HG03565 (cell line): Measurements from ENCODE around the gene TAS2R43.
A peak's percentile ranks its signal among the peaks of the same experiment; 100 is the strongest.
"Not testable (repeated sequence)": the region's sequence is repeated elsewhere in the genome, so short reads cannot be mapped to it uniquely, and the experiment has no call there.

ENCODE experiments used
- ATAC-seq: cut with Tn5 transposase; IDR thresholded peaks from one replicate; pipeline ENCODE4 v1.9.1; 2021; ENCODE audit warnings: mild to moderate bottlenecking, moderate library complexity; ENCODE audit not compliant: unreplicated experiment

Gene TAS2R43

DNA sequence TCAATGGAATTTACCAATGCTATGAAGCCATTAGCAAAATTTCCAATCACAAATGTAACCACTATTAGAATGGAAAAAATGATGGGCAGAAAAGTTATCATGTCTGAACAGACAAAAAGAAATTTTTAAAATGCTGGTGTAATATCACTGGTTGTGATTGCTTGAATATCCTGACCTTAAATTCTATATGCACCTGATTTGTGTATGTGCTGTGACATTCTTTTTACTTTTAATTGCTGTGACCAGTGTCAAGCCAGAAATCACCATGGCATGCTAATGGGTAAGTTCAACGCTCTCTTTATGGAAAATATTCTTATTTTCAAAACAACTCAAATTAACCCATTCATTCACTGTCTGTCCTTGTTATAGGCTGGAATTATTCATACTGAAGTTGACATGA, 29.9 kb downstream of the TAS2R43 start, which contains the start of gene TAS2R46:
TSS of gene TAS2R46 (minus strand) at position 101 of the 400 bp plus-strand sequence. CDS start at position 101, 0 bp downstream.
- not testable (repeated sequence) for ATAC-seq

DNA sequence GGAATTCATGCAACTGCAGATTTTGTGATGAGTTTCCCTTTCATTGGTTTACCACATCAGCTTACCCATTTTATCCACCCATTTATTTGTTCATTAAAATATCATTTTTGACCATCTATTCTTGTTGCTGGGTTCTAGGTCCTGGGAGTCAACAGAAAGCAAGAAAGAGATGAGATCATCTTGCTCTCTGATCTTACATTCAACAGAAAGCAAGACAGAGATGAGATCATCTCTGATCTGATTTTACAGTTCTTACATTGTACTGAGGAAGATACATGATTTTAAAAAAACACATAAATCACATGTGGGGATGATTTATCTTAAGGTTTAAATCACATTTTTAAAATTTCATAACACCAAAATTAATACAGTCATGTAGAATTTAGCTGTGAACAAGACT, 32.3 kb downstream of the TAS2R43 start:
- ATAC-seq: peak; percentile 45

DNA sequence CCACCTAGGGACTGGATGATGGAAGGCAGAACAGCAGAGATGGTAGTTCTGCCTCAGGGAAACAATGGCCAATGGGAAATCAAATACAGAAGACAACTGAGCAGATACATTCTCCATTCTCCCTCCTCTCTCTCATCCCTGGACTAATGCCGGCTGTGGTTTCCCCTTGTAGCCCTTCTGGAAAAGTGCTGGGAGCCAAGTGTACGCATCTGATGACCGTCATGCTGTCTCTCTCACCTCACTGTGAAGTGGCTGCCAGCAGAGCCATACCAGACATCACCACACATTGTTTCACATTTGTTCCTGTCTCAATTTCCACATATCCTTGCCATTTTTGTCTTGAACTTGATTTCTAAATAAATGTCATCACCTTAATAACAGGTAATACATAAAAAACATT, 33.1 kb downstream of the TAS2R43 start:
- ATAC-seq: no peak

DNA sequence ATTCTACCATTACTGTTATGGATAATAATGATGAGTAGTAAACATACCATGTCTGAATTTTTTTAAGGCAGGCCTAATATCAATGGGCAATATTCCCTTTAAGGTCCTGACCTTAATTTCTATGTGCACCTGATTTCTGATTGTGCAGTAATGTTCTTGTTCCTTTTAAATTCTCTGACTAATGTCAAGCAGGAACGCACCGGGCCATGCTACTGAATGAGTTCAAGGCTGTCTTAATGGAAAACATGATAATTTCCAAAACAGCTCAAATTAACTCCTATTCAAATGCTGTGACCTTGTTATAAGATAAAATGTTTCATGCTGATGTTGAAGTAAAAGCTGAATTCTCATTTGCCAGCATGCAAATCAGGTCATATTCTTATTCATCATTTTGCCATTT, 36.8 kb downstream of the TAS2R43 start:
- no peak for ATAC-seq

DNA sequence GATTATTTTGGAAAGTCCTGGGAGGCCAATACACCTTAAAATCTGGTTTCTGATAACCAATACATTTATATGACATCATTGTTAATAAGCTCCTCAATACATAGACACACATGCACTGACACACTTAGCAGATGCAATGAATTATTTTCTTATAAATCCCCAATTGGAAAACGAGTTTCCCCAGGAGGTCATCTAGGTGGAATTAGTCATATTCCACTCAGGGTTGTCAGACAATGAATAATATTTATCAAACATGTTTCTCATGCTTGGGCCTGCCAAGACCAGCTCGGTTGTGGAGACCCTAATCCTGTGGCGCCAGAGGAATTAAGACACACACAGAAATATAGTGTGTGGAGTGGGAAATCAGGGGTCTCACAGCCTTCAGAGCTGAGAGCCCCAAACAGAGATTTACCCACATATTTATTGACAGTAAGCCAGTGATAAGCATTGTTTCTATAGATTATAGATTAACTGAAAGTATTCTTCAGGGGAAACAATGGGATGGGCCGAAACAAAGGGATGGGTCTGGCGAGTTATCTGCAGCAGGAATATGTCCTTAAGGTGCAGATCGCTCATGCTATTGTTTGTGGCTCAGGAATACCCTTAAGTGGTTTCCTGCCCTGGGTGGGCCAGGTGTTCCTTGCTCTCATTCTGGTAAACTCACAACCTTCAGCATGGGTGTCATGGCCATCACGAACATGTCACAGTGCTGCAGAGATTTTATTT, 42.1 kb downstream of the TAS2R43 start:
- not testable (repeated sequence) for ATAC-seq

DNA sequence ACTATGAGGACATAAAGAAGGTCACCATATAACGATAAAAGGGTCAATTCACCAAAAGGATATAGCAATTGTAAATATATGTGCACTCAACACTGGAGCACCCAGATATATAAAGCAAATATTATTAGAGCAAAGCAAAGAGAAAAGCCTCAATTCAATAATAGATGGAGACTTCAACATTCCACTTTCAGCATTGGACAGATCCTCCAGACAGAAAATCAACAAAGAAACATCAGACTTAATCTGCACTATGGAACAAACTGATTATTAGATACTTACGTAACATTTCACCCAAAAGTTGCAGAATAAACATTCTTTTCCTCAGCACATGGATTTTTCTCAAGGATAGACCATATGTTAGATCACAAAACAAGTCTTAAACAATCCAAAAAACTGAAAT, 50.7 kb downstream of the TAS2R43 start:
- not testable (repeated sequence) for ATAC-seq
